ENCODE results near the gene PLAAT1. TPM values are rescaled to one million over a fixed set of nuclear protein-coding genes. Genes with fewer than 3 reads are reported as not detected.

PLAAT1 gene
- polyA plus RNA-seq, 3 donors: not detected

DNA sequence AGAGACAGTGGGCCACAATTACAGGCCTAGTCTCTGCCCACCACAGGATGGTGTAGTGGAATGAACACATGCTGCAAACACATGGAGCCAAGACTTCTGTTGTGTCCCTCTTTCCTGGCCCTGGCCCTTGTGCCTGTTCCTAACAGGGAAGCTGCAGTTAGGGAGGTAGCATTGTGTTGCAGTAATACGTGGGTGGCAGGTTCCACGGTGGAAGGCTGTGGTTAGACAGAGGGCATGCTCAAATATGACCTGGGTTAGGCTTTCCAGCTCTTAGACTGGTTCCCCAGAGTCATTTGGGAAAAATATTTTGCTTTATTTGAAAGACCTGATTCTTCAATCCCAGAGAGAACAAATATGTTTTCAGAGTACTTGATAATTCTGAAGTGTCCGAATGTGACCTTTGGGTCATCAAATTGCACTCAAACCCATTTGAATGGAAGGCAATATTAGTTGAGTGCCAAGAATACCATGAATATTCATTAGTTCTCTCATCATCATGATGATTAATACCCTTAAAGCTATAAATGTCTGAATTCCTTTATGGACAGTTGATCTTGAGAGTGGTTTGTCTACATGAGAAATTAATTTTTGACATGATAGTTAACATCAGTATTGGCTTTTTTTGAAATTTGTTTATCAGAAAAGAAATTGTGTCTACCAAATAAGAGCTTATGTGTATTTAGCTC lies 28.5 kb downstream of the PLAAT1 start:
- no peaks in the 10 kb centered on the region for H3K79me2 ChIP-seq (ENCODE audit: insufficient read depth, low read length)
- no peak overlapping the region for H2AFZ ChIP-seq (ENCODE audit: insufficient read depth, low read depth, low read length, poor library complexity, severe bottlenecking)
- Mint-ChIP-seq H3K27ac (no peak overlapping the region), H3K4me1 (no peaks in the 10 kb centered on the region), H3K9me3 (peaks cover 0 to 2% (median 2%) of the 10 kb centered on the region in 7 donors), H3K36me3 (no peaks in the 10 kb centered on the region), H3K4me3 (no peak overlapping the region), H3K27me3 (ENCODE audit: low read depth in 3 of 3) (no peaks in the 10 kb centered on the region)
- TF ChIP-seq, protein P1, sequence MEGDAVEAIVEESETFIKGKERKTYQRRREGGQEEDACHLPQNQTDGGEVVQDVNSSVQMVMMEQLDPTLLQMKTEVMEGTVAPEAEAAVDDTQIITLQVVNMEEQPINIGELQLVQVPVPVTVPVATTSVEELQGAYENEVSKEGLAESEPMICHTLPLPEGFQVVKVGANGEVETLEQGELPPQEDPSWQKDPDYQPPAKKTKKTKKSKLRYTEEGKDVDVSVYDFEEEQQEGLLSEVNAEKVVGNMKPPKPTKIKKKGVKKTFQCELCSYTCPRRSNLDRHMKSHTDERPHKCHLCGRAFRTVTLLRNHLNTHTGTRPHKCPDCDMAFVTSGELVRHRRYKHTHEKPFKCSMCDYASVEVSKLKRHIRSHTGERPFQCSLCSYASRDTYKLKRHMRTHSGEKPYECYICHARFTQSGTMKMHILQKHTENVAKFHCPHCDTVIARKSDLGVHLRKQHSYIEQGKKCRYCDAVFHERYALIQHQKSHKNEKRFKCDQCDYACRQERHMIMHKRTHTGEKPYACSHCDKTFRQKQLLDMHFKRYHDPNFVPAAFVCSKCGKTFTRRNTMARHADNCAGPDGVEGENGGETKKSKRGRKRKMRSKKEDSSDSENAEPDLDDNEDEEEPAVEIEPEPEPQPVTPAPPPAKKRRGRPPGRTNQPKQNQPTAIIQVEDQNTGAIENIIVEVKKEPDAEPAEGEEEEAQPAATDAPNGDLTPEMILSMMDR (IDR thresholded peaks at IDR 0.05): no peak
- no peaks in the 10 kb centered on the region for H3K9me3 ChIP-seq (replicated peaks in 1 of 2; ENCODE audit: control insufficient read depth in 1 of 2, insufficient read depth in 1 of 2, low read length in 2 of 2)
- H3K36me3 ChIP-seq (replicated peaks in 1 of 2; ENCODE audit: control insufficient read depth in 1 of 2, insufficient read depth in 2 of 2, low read length in 2 of 2): no peaks in the 10 kb centered on the region
- 100% methylated on average over 2 of the region's 3 CpGs for WGBS (ENCODE audit: insufficient coverage)
- H3K4me1 ChIP-seq (ENCODE audit: control insufficient read depth in 1 of 2, insufficient read depth in 2 of 2, low read length in 2 of 2): no peaks in the 10 kb centered on the region
- intact Hi-C loops (cut with micrococcal nuclease): no loop called here
- DNase-seq: no peak
- H3K27ac ChIP-seq (ENCODE audit: low read depth in 1 of 2, low read length in 2 of 2): no peak overlapping the region
- no peaks in the 10 kb centered on the region for H4K20me1 ChIP-seq (ENCODE audit: insufficient read depth, low read length)
- H3K27me3 ChIP-seq (ENCODE audit: control insufficient read depth in 2 of 2, insufficient read depth in 2 of 2, low read length in 2 of 2): no peaks in the 10 kb centered on the region
- H3K4me2 ChIP-seq (replicated peaks; ENCODE audit: extremely low read depth, low read length, poor library complexity, severe bottlenecking): no peak overlapping the region
- no peak overlapping the region for H3K4me3 ChIP-seq (replicated peaks in 1 of 3; ENCODE audit: low read depth in 2 of 3, low read length in 3 of 3)
- H3K9ac ChIP-seq (ENCODE audit: insufficient read depth, low read length, poor library complexity, severe bottlenecking): no peak overlapping the region

GRCh38 chr3:193270451-193270850 lies 29.4 kb downstream of the PLAAT1 start:
- H3K79me2 ChIP-seq (ENCODE audit: insufficient read depth, low read length): no peaks in the 10 kb centered on the region
- no peak overlapping the region for H3K4me3 ChIP-seq (replicated peaks in 1 of 3; ENCODE audit: low read depth in 2 of 3, low read length in 3 of 3)
- no peaks in the 10 kb centered on the region for H3K4me1 Mint-ChIP-seq
- H3K27me3 ChIP-seq (ENCODE audit: control insufficient read depth in 2 of 2, insufficient read depth in 2 of 2, low read length in 2 of 2): no peaks in the 10 kb centered on the region
- H3K27ac Mint-ChIP-seq: no peak overlapping the region
- H4K20me1 ChIP-seq (ENCODE audit: insufficient read depth, low read length): no peaks in the 10 kb centered on the region
- peaks cover 0 to 2% (median 2%) of the 10 kb centered on the region in 7 donors for H3K9me3 Mint-ChIP-seq
- no peak overlapping the region for H3K27ac ChIP-seq (ENCODE audit: low read depth in 1 of 2, low read length in 2 of 2)
- TF ChIP-seq, protein P1 (IDR thresholded peaks at IDR 0.05): no peak
- no peaks in the 10 kb centered on the region for H3K27me3 Mint-ChIP-seq (ENCODE audit: low read depth in 3 of 3)
- no peaks in the 10 kb centered on the region for H3K4me1 ChIP-seq (ENCODE audit: control insufficient read depth in 1 of 2, insufficient read depth in 2 of 2, low read length in 2 of 2)
- no peaks in the 10 kb centered on the region for H3K36me3 Mint-ChIP-seq
- no peak overlapping the region for H2AFZ ChIP-seq (ENCODE audit: insufficient read depth, low read depth, low read length, poor library complexity, severe bottlenecking)
- no peak overlapping the region for H3K4me3 Mint-ChIP-seq
- H3K9me3 ChIP-seq (replicated peaks in 1 of 2; ENCODE audit: control insufficient read depth in 1 of 2, insufficient read depth in 1 of 2, low read length in 2 of 2): no peaks in the 10 kb centered on the region
- WGBS (ENCODE audit: insufficient coverage): no CpG with 5 or more reads among the region's 3 CpGs
- no peak overlapping the region for H3K9ac ChIP-seq (ENCODE audit: insufficient read depth, low read length, poor library complexity, severe bottlenecking)
- intact Hi-C loops (cut with micrococcal nuclease): no loop called here
- no peak for DNase-seq
- no peaks in the 10 kb centered on the region for H3K36me3 ChIP-seq (replicated peaks in 1 of 2; ENCODE audit: control insufficient read depth in 1 of 2, insufficient read depth in 2 of 2, low read length in 2 of 2)
- H3K4me2 ChIP-seq (replicated peaks; ENCODE audit: extremely low read depth, low read length, poor library complexity, severe bottlenecking): no peak overlapping the region
